GM21360 (cell line): ENCODE measurements around the gene TTC27.
"Not testable (repeated sequence)": the region's sequence is repeated elsewhere in the genome, so short reads cannot be mapped to it uniquely, and the experiment has no call there.

Source experiments
- ATAC-seq: cut with Tn5 transposase; IDR thresholded peaks from one replicate; pipeline ENCODE4 v1.9.1; 2021; ENCODE audit warnings: mild to moderate bottlenecking, moderate library complexity; ENCODE audit not compliant: unreplicated experiment

Gene TTC27

DNA sequence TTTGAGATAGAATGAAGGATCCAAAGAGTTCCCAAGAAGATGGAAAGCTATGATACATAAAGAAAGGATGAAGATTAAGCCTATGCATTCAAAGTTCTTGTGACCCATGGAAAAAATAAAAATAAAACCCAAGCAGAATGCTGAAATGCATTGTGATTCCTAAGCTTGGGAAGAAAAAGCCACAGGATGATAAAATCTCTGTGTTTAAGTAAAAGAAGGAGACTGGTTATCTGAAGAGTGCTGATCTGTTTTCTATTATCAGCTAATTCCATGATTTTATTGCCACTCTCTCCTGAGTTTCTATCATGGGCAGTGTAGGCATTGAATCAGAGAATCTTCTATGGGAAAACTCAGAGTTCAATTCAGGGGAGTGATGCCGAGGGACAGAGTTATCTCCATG, 215.8 kb downstream of the TTC27 start:
- no peak for ATAC-seq

DNA sequence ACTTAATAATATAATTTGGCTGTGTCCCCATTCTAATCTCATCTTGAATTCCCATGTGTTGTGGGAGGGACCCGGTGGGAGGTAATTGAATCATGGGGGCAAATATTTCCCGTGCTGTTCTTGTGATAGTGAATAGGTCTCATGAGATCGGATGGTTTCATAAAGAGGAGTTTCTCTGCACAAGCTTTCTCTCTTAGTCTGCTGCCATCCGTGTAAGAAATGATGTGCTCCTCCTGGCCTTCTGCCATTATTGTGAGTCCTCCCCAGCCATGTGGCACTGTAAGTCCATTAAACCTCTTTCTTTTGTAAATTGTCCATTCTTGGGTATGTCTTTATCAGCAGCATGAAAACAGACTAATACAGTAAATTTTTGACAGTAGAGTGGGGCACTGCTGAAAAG, 216.4 kb downstream of the TTC27 start:
- no peak for ATAC-seq

DNA sequence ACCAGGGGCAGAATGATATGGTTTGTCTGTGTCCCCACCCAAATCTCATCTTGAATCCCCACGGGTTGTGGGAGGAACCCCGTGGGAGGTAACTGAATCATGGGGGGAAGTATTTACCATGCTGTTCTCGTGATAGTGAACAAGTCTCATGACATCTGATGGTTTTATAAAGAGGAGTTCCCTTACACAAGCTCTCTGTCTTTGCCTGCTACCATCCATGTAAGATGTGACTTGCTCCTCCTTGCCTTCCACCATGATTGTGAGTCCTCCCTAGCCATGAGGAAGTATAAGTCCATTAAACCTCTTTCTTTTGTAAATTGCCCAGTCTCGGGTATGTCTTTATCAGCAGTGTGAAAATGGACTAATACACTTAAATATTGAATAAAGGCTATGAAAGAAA, 218.4 kb downstream of the TTC27 start:
- not testable (repeated sequence) for ATAC-seq

DNA sequence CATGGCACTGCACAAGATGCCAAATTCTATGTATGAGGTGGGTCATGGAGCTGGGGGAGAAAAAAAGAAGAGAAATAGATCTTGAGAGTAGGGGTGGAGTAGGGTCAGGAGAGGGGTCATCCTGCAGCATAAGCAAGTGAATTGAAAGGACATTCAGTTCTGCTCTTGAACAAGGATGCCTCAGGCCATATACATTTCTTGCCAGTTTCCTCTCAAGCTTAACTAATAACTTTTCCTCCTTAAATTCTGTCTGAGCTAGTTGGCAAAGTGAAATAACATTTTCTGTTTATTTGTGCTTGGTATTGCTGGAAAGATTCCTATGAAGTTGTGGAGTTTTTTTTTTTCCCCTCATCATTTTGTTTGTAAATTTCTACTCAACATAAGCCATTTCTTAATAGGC, 219.9 kb downstream of the TTC27 start:
- no peak for ATAC-seq

DNA sequence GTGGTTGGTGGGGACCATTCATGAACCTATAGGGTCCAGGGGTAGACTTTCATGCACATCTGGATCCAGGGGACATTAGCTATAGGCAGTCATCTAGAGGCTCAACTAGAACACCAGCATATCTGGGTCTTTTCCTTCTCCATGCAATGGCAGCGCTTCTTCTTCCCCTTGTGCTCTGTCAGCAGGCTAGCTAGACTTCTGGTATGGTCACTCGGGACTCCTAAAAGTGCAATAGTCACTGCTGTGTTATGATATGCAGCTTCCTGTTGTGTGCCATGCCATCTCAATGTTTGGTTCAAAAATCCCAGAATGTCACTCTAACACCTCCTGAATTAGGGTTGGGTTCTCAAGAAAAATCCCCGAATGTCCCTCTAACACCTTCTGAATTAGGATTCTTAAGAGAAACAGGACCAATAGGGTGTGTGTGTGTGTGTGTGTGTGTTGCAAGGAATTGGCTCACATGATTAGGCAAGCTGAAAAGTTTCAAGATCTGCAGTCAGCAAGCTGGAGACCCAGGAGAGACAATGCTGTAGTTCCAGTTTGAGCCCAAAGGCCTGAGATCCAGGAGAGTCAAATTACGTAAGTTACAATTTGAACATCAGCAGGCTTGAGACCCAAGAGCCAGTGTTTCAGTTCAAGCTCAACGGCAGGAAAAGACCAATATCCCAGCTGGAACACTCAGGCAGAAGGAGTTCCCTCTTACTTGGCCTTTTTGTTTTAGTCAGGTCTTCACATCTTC, 221.8 kb downstream of the TTC27 start:
- ATAC-seq, result no peak

DNA sequence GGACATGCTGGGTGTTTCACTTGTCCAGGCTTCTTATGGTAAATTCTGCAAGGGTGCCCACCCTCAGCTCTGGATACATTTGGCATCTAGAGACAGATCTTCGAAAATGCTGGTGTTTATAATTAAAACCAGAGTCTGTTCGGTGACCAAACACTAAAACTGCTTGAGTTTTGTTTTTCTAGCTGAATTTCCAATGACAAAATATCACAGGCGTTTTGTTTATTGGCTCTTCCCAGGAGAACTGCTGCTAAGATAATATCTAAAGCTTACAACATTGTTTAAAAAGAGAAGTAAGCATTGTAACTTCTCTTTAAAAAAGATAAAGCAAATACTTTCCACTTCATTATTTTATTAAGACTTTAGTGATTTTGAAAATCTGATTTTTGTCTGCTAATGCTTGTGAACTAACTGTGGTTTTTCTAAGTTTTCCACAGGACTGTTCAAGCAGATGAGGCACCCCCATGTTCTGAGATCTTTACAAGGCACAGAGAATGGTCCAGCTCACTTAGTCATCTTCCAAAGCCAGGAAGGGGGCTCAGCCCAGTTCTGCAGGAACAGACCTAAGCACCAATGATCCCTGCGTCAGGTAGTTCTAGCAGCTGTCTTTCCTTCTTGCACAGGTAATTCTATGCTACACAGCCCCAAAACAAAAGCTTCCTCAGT, 224.1 kb downstream of the TTC27 start:
- no peak for ATAC-seq

DNA sequence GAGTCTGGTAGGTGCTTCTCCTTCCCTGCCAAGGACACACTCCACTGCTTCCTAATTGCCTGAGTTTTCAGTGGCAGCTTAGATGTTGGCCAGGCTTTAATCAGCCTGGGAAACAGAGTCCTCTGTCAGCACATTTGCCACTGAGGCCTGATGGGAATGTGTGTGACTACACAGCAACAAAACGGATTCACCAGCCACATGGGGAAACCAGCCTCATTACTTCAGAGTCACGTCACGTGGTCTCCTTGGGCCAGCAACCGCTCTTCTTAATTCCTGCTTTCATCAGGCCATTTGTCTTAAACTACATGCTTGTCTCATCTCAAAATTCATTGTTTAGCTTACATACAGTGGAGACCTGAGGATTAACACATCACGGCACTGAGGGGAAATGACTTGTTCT, 225.0 kb downstream of the TTC27 start:
- ATAC-seq, result no peak

DNA sequence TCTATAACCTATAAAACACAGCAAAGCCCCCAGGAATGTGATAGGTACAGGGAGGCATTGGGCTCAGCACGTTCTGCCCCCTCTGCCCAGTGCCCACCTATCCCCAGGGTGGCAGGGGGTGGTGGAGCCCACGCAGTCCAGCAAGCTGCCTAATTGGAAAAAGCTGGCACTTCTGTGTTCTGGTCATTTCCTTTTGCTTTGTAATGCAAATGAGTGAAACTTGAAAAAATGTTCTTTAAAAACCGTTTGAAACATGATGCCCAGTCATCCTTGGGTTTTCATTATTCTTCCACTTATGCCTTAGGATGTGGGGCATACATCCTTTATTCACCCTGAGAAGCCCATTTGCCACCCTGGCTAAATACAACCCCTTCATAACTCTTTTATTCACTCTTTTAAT, 229.0 kb downstream of the TTC27 start:
- ATAC-seq, result no peak

DNA sequence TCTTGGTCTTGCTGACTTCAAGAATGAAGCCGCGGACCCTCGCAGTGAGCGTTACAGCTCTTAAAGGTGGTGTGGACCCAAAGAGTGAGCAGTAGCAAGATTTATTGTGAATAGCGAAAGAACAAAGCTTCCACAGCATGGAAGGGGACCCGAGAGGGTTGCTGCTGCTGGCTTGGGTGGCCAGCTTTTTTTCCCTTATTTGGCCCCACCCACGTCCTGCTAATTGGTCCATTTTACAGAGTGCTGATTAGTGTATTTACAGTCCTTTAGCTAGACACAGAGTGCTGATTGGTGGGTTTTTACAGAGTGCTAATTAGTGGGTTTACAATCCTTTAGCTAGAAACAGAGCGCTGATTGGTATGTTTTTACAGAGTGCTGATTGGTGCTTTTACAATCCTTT, 230.9 kb downstream of the TTC27 start:
- ATAC-seq, result no peak

DNA sequence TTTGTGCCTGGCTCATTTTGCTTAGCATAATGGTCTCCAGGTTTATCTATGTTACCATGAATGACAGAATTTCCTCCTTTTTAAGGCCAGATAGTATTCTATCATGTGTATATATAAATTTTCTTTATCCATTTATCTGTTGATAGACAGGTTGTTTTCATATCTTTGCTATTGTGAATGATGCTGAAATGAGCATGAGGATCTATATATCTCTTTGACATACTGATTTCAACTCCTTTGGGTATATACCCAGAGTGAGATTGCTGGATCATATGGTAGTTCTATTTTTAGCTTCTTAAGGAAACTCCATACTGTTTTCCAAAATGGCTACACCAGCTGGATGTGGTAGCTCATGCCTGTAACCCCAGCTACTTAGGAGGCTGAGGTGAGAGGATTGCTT, 232.5 kb downstream of the TTC27 start:
- ATAC-seq, result no peak

DNA sequence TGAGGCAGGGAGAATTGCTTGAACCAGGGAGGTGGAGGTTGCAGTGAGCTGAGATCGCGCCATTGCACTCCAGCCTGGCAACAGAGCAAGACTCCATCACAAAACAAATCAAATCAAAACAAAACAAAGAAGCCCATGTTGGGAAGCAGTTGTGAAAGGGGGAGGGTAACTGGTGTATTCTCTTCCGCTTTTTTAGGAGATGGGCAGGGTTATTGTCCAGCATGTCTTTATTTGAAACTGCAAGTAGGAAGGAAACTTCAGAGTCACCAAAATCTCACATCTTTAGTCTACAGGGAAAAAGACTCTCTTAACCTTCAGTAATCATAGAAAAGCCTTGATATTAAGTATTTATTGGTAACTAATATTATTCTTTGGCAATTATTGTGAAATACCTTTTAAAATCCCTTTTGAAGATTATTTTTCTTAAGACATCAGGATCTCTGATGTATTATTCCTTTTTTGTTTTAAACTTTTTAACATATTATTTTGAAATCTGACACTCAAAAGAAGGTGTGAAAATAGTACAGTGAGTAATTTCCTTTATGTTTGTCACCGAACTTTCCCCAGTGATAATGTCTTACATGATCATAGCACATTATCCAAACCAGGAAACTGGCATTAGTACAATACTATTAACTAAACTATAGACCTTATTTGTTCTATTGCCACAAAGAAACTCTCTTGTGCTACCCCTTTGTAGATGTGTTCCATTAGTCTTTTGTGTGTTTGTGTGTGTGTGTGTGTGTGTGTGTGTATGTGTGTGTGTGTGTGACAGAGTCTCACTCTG, 234.6 kb downstream of the TTC27 start:
- no peak for ATAC-seq

DNA sequence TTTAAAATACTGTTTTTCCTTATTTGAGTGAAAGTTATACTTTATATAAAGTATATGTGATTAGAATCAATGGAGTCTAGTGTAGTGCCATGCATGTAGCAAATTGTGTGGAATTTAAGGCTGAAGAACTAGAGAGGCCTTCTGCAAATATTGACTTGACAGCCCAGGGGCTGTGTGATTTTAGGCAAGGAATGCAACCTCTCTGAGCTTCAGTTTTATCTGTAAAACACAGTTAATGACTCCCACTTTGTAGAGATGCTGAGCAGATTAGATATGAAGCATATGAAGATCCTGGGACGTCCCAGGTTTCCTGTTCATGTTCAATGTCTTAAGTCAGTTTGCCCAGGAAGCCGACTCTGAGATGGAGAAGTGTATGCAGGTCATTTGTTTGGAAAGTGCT, 235.5 kb downstream of the TTC27 start:
- ATAC-seq, result no peak

DNA sequence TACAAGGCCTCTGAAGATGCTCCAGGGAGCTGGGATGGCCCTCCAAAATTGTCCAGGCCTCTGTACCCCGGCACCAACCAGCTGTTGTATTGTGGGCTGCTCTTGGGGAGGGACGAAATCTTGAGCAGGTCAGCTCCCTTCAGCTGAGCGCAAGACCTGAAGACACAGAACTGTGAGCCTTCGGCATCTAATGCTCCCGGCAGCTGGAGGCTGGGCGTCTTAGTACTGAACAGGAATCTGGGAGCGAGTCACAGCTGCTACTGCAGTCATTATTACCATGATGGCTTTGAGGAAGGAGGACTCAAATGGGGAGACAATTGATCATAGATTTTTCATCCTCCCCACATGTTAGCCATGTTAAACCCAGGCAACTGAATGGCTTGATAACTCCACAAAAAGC, 236.0 kb downstream of the TTC27 start:
- ATAC-seq, result no peak

DNA sequence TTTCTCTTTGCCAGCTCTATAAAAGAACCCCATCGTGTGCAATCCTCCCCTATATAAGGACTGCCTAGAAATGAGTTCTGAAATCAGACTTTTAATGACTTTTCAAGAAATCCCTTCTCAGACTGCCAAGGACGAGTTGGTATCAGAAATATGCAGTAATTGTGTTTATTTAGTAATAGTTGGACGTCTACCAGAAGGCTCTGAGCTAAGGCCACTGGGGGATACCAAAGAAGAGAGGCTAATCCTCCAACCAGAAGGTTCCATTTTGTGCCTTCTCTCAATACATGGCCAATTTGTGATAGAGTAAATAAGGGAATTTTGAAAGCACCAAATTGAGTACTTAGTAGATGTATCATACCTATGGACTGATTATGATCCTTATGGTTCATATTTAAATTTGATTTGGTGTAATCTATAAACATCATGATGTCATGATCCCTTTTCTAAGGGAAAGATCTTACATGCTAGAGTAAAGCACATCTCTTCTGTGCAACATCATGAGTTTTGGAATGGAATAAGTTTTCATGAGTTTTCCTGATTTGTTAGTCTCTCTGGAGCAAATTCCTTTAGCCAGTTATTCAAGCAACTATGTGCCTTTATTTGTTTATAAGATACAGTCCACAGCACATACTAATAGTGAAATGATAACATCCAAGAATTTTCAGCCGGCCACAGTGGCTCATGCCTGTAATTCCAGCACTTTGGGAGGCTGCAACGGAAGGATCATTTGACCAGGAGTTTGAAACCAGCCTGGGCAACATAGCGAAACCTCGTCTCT, 236.7 kb downstream of the TTC27 start:
- ATAC-seq, result no peak

DNA sequence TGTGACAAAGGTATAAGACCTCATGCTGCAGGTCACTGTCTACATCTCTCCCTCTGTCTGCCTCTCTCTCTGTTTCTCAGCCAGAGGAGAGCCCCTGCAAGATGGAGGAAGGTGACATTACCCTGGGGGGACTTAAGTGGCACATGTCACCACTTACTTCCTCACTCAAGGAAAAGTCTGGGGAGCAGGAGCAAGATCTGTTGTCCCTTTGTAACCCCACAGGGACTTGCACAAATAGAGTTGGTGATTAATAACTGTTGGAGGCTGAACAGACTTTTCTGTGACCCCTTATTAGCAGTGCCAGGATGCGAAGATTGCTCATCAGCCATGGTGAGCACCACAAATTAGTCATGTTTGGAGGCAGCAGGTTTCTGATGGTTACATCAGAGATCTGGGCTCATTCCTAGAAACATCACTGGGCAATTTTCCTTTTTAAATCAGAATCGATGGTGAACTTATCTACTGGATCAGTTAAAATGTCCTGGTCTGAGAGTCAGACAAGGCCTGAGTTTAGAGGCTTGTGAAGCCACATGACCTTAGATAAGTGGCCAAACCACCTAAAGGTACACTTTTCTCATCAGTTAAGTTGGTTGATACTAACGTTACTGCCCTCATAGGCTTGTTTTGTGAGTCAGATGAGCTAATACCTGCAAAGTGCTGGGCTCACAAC, 237.7 kb downstream of the TTC27 start:
- ATAC-seq, result no peak

DNA sequence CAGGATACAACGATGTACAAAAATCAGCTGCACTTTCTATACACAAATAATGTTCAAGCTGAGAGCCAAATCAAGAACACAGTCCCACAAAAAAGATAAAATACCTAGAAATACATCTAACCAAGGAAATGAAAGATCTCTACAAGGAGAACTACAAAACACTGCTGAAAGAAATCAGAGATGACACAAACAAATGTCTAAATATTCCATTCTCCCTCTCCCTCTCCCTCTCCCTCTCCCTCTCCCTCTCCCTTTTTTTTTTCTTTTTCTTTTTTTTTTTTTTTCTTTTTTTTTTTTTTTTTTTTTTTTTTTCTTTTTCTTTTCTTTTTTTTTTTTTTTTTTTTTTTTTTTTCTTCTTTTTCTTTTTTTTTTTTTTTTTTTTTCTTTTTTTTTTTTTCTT, 238.6 kb downstream of the TTC27 start:
- ATAC-seq, result not testable (repeated sequence)
